HepG2 (cell line): Measurements from ENCODE around the gene PRDM10. TPM values are rescaled to one million over a fixed set of nuclear protein-coding genes. Genes with fewer than 3 reads are reported as not detected.

ENCODE experiments used
- ELF1 ChIP-seq: sonication (generic); formaldehyde crosslinking; IDR thresholded peaks from 2 replicates; pipeline ENCODE4 v1.4.0; 2020; ENCODE audit warnings: missing genetic modification reagents
- GATAD2A ChIP-seq: IDR thresholded peaks from 2 replicates; pipeline ENCODE4 v1.6.1; 2016
- HIC2 ChIP-seq: sonication (generic); formaldehyde crosslinking; IDR thresholded peaks from 2 replicates; pipeline ENCODE4 v1.9.0; 2022; ENCODE audit warnings: low read depth, missing genetic modification reagents
- HNF4A ChIP-seq: sonication (generic); formaldehyde crosslinking; IDR thresholded peaks from 2 replicates; pipeline ENCODE4 v1.4.0; 2020; ENCODE audit warnings: missing genetic modification reagents
- LCORL ChIP-seq, 2 experiments: fragments of 450-650 bp in 1 of 2; sonication (generic) in 1 of 2; formaldehyde crosslinking in 1 of 2; IDR thresholded peaks; 2 replicates each; pipeline versions ENCODE4 v1.5.0 to v1.6.1; 2017 to 2020; ENCODE audit warnings: antibody characterized with exemption in 1 of 2, missing genetic modification reagents in 1 of 2
- MEF2D ChIP-seq: sonication (generic); formaldehyde crosslinking; IDR thresholded peaks from 2 replicates; pipeline ENCODE4 v1.5.1; 2020; ENCODE audit warnings: mild to moderate bottlenecking, missing genetic modification reagents
- MTA3 ChIP-seq: sonication (generic); formaldehyde crosslinking; IDR thresholded peaks from 2 replicates; pipeline ENCODE4 v1.4.0; 2020; ENCODE audit warnings: missing genetic modification reagents
- PBX3 ChIP-seq: sonication (generic); formaldehyde crosslinking; IDR thresholded peaks from 2 replicates; pipeline ENCODE4 v1.8.1; 2023; ENCODE audit warnings: missing genetic modification reagents, inconsistent platforms, borderline replicate concordance
- POLR2AphosphoS5 ChIP-seq: IDR thresholded peaks from 2 replicates; pipeline ENCODE4 v1.6.1; 2012; ENCODE audit warnings: low read depth, low read length
- PTBP1 ChIP-seq: fragments of 200-400 bp; formaldehyde crosslinking; IDR thresholded peaks from 2 replicates; pipeline ENCODE4 v1.6.1; 2018; ENCODE audit warnings: low read length, low read depth; ENCODE audit not compliant: poor library complexity, severe bottlenecking
- RARA ChIP-seq: IDR thresholded peaks from 2 replicates; pipeline ENCODE4 v1.6.1; 2016; ENCODE audit warnings: missing genetic modification reagents, missing compliant biosample characterization
- SIX1 ChIP-seq: sonication (generic); formaldehyde crosslinking; IDR thresholded peaks from 2 replicates; pipeline ENCODE4 v1.4.0; 2020; ENCODE audit warnings: missing genetic modification reagents, borderline replicate concordance
- TEAD3 ChIP-seq: optimal IDR thresholded peaks from 2 replicates; pipeline ENCODE3; 2016; ENCODE audit warnings: borderline replicate concordance
- ZFP36 ChIP-seq: fragments of 150-350 bp; IDR thresholded peaks from 2 replicates; pipeline ENCODE4 v1.6.1; 2018; ENCODE audit warnings: borderline replicate concordance, low read length, low read depth; ENCODE audit not compliant: partially characterized antibody
- ZNF10 ChIP-seq: sonication (generic); formaldehyde crosslinking; IDR thresholded peaks from 2 replicates; pipeline ENCODE4 v1.4.0; 2020; ENCODE audit warnings: mild to moderate bottlenecking, low read depth, missing genetic modification reagents, borderline replicate concordance
- ZNF12 ChIP-seq: sonication (generic); formaldehyde crosslinking; IDR thresholded peaks from 2 replicates; pipeline ENCODE4 v1.5.0; 2020; ENCODE audit warnings: missing genetic modification reagents
- ZNF510 ChIP-seq: sonication (generic); formaldehyde crosslinking; IDR thresholded peaks from 2 replicates; pipeline ENCODE4 v1.4.0; 2020; ENCODE audit warnings: low read depth, mild to moderate bottlenecking, missing genetic modification reagents
- ZNF781 ChIP-seq: sonication (generic); formaldehyde crosslinking; IDR thresholded peaks from 2 replicates; pipeline ENCODE4 v1.5.1; 2020; ENCODE audit warnings: borderline replicate concordance, mild to moderate bottlenecking, missing genetic modification reagents; ENCODE audit errors: not compliant biosample characterization
- ZSCAN21 ChIP-seq: sonication (generic); formaldehyde crosslinking; IDR thresholded peaks from 2 replicates; pipeline ENCODE4 v1.8.0; 2022; ENCODE audit warnings: mild to moderate bottlenecking, missing genetic modification reagents, moderate library complexity, borderline replicate concordance
- ZZZ3 ChIP-seq: sonication (generic); formaldehyde crosslinking; IDR thresholded peaks from 2 replicates; pipeline ENCODE4 v1.4.0; 2020; ENCODE audit warnings: missing genetic modification reagents, mild to moderate bottlenecking, borderline replicate concordance
- polyA plus RNA-seq, 8 experiments: library from polyadenylated mRNA; depleted of rRNA in 3 of 8; stranded (reverse) in 7 of 8; unstranded in 1 of 8; fragments of >200 nt; fragmentation: Illumina TruSeq in 4 of 8; extraction: Trizol in 4 of 8; gene quantifications; 2 replicates each; pipeline versions ENCODE4 v1.2.1 to v1.2.3, GENCODE V29; 2011 to 2016; ENCODE audit warnings: low read depth in 4 of 8, missing spikeins in 1 of 8, mixed read lengths in 1 of 8; ENCODE audit not compliant: insufficient read depth in 1 of 8
- total RNA-seq, 5 experiments: library from RNA; depleted of rRNA; stranded (reverse); fragments of >200 nt; fragmentation: Illumina TruSeq; extraction: Trizol; gene quantifications; 2 replicates each; pipeline ENCODE4 v1.2.3, GENCODE V29; 2016; ENCODE audit warnings: low read depth in 1 of 5

Gene PRDM10
- total and polyA plus RNA-seq, 2 of the 13 experiments (the other 11 are each of a cell fraction or from before 2014, with no cell fraction given) = 5.7 to 5.8 TPM

GRCh38 chr11:130003717-130004001 lies 1.0 kb upstream of the PRDM10 start (continued):
- TF ChIP-seq PBX3 (CRISPR knock-in tag) (no peak), ZSCAN21 (CRISPR knock-in tag) (no peak), ELF1 (CRISPR knock-in tag) (no peak), POLR2AphosphoS5 (0 out of 2 replicates have a peak, but pooled peaks have one; percentile 73), HIC2 (CRISPR knock-in tag) (peak; percentile 84), RARA (CRISPR knock-in tag) (0 out of 2 replicates have a peak, but pooled peaks have one; percentile 6), ZFP36 (no peak), LCORL (IDR thresholded peaks at IDR 0.05) (no peak), LCORL (CRISPR knock-in tag; IDR thresholded peaks at IDR 0.05) (no peak), ZNF10 (CRISPR knock-in tag) (no peak), PTBP1 (no peak), ZNF12 (CRISPR knock-in tag) (peak; percentile 3; the same call in 1 of the 2 replicates), GATAD2A (CRISPR knock-in tag) (peak; percentile 77; the same call in 1 of the 2 replicates), ZNF510 (CRISPR knock-in tag) (0 out of 2 replicates have a peak, but pooled peaks have one; percentile 56), ZNF781 (no peak), MTA3 (CRISPR knock-in tag) (no peak), TEAD3 (CRISPR knock-in tag) (peak; percentile 56), MEF2D (CRISPR knock-in tag) (no peak; the same call in 1 of the 2 replicates), HNF4A (CRISPR knock-in tag) (peak; percentile 92), SIX1 (0 out of 2 replicates have a peak, but pooled peaks have one; percentile 21), ZZZ3 (CRISPR knock-in tag) (no peak)
